IPS DF 4.7 (cell line): ENCODE results near the gene SLC37A3.
"Not testable (repeated sequence)": the region's sequence is repeated elsewhere in the genome, so short reads cannot be mapped to it uniquely, and the experiment has no call there.

ENCODE experiments used
- DNase-seq: peaks from one replicate; pipeline ENCODE4 v3.0.0-alpha.2; 2013; ENCODE audit warnings: low spot score; ENCODE audit errors: extremely low read depth

SLC37A3 gene

GRCh38 chr7:140315498-140316164 is 82.7 kb downstream of the SLC37A3 start:
- no peak for DNase-seq

- DNase-seq: no peak
Measured at GRCh38 chr7:140314573-140315480, 83.5 kb downstream of the SLC37A3 start.

GRCh38 chr7:140312141-140312846 is 86.0 kb downstream of the SLC37A3 start:
- no peak for DNase-seq

- not testable (repeated sequence) for DNase-seq
Measured at GRCh38 chr7:140311128-140311527, 87.2 kb downstream of the SLC37A3 start.

GRCh38 chr7:140310337-140311002 is 87.9 kb downstream of the SLC37A3 start:
- no peak for DNase-seq

- DNase-seq: no peak
Measured at GRCh38 chr7:140308060-140308459, 90.3 kb downstream of the SLC37A3 start.

GRCh38 chr7:140304191-140304799 is 94.0 kb downstream of the SLC37A3 start:
- no peak for DNase-seq

GRCh38 chr7:140300243-140301136 is 97.8 kb downstream of the SLC37A3 start:
- no peak for DNase-seq

GRCh38 chr7:140298213-140298612 is 100.1 kb downstream of the SLC37A3 start:
- DNase-seq: no peak

GRCh38 chr7:140297192-140297591 is 101.1 kb downstream of the SLC37A3 start:
- no peak for DNase-seq

GRCh38 chr7:140295224-140295738 is 103.0 kb downstream of the SLC37A3 start:
- DNase-seq: no peak

- DNase-seq: no peak
Measured at GRCh38 chr7:140294454-140294853, 103.9 kb downstream of the SLC37A3 start.

- no peak for DNase-seq
Measured at GRCh38 chr7:140292438-140292837, 105.9 kb downstream of the SLC37A3 start.

- DNase-seq: no peak
Measured at GRCh38 chr7:140289804-140290203, 108.5 kb downstream of the SLC37A3 start.

- no peak for DNase-seq
Measured at GRCh38 chr7:140287988-140288387, 110.3 kb downstream of the SLC37A3 start.

- DNase-seq: no peak
Measured at GRCh38 chr7:140285938-140286337, 112.4 kb downstream of the SLC37A3 start.

GRCh38 chr7:140284062-140284461 is 114.3 kb downstream of the SLC37A3 start:
- no peak for DNase-seq
